GM12878 (cell line): ENCODE results near the gene RPS8. TPM values are rescaled to one million over a fixed set of nuclear protein-coding genes. Genes with fewer than 3 reads are reported as not detected.
A peak's percentile ranks its signal among the peaks of the same experiment; 100 is the strongest.

Experiments
- ATAC-seq: fragments of 200-7000 bp; cut with Tn5 transposase; 3 replicates; pipeline ENCODE4 v1.9.1; 2020; ENCODE audit warnings: mild to moderate bottlenecking, moderate library complexity
- BruUV-seq: library from RNA; stranded (reverse); fragments of 400-500 nt; replicated peaks from 2 replicates; lab custom pipeline; 2021; lab: Mats Ljungman, UMichigan
- CTCF ChIA-PET: fragments of 300-600 bp; sonication (Branson Sonifier 250); formaldehyde crosslinking; extraction: SDS; loops from one replicate; lab custom pipeline; 2021; ENCODE audit warnings: inconsistent platforms; lab: Yijun Ruan, JAX
- POLR2A ChIA-PET: fragments of 350-600 bp; formaldehyde crosslinking; extraction: SDS; loops from one replicate; lab custom pipeline; 2021; ENCODE audit warnings: inconsistent platforms; lab: Charles Lee
- RAD21 ChIA-PET: fragments of 300-600 bp; sonication (Branson Sonifier 250); formaldehyde crosslinking; loops from one replicate; lab custom pipeline; 2023; ENCODE audit warnings: antibody characterized with exemption; ENCODE audit not compliant: unreplicated experiment; lab: Charles Lee
- SMC1A ChIA-PET: fragments of 300-600 bp; sonication (Branson Sonifier 250); formaldehyde crosslinking; loops from one replicate; lab custom pipeline; 2023; ENCODE audit not compliant: unreplicated experiment, uncharacterized antibody; lab: Charles Lee
- DNase-seq: peaks from one replicate; pipeline ENCODE4 v3.0.0-alpha.2; 2011; ENCODE audit warnings: low read depth, low spot score
- FAIRE-seq: peaks from 3 replicates; lab custom pipeline; 2011; peaks lifted over from hg19 to GRCh38; lab: Jason Lieb, UNC
- H2AFZ ChIP-seq: 2 replicates; pipeline ENCODE4 v1.6.0; 2011; ENCODE audit warnings: low read depth, low read length, control low read depth; ENCODE audit not compliant: control insufficient read depth
- H3K27ac ChIP-seq: 2 replicates; pipeline ENCODE4 v1.5.1; 2011; ENCODE audit warnings: control low read depth; ENCODE audit not compliant: control insufficient read depth, insufficient read depth
- H3K27me3 ChIP-seq, 2 experiments: replicated peaks in 1 of 2; 2 replicates each; pipeline versions ENCODE4 v1.6.0 to v1.6.1; 2011; ENCODE audit warnings: low read length in 1 of 2; ENCODE audit not compliant: control insufficient read depth in 2 of 2, insufficient read depth in 2 of 2
- H3K36me3 ChIP-seq, 2 experiments: 2 replicates each; pipeline ENCODE4 v1.5.1; 2011; ENCODE audit warnings: low read length in 1 of 2; ENCODE audit not compliant: control insufficient read depth in 2 of 2, insufficient read depth in 2 of 2
- H3K4me1 ChIP-seq: 2 replicates; pipeline ENCODE4 v1.6.1; 2011; ENCODE audit warnings: mild to moderate bottlenecking, low read length, moderate library complexity, mixed read lengths; ENCODE audit not compliant: control insufficient read depth, insufficient read depth
- H3K4me2 ChIP-seq: 2 replicates; pipeline ENCODE4 v1.6.0; 2011; ENCODE audit warnings: control low read depth; ENCODE audit not compliant: control insufficient read depth, insufficient read depth
- H3K4me3 ChIP-seq: fragments of 200-600 bp; sonication (generic); 2 replicates; pipeline ENCODE4 v1.5.1; 2016
- H3K79me2 ChIP-seq: 2 replicates; pipeline ENCODE4 v1.6.0; 2011; ENCODE audit warnings: low read length; ENCODE audit not compliant: control insufficient read depth, insufficient read depth
- H3K9ac ChIP-seq: 2 replicates; pipeline ENCODE4 v1.8.0; 2011; ENCODE audit warnings: low read length, control low read depth, mixed read lengths; ENCODE audit not compliant: control insufficient read depth, insufficient read depth
- H3K9me3 ChIP-seq: replicated peaks from 3 replicates; pipeline ENCODE4 v1.5.1; 2011; ENCODE audit warnings: mild to moderate bottlenecking, low read length; ENCODE audit not compliant: control insufficient read depth, insufficient read depth
- H4K20me1 ChIP-seq: 2 replicates; pipeline ENCODE4 v1.6.0; 2011; ENCODE audit not compliant: control insufficient read depth, insufficient read depth
- PML ChIP-seq: IDR thresholded peaks from 2 replicates; pipeline ENCODE4 v1.6.1; 2012; ENCODE audit warnings: low read length, inconsistent platforms
- ZZZ3 ChIP-seq: IDR thresholded peaks from 2 replicates; pipeline ENCODE4 v1.6.1; 2011; ENCODE audit warnings: low read depth; ENCODE audit not compliant: control insufficient read depth, insufficient read length
- WGBS: methylation state at CpG from one replicate; pipeline ENCODE4 v1.1.6; 2016; ENCODE audit warnings: low lambda C conversion rate; ENCODE audit not compliant: insufficient replicate concordance, insufficient coverage; ENCODE audit errors: missing lambda C conversion rate; 5-methylcytosine and 5-hydroxymethylcytosine counted together
- in situ Hi-C: fragments of 300-500 bp; cut with MboI; formaldehyde crosslinking; loops from 9 replicates; pipeline ENCODE4 v1.14.3; 2018; ENCODE audit warnings: mixed read lengths
- intact Hi-C: fragments of 100-400 bp; cut with micrococcal nuclease; formaldehyde crosslinking; loops from one replicate; pipeline ENCODE4 v1.14.2; 2022; ENCODE audit not compliant: unreplicated experiment
- polyA plus RNA-seq, 11 experiments: library from polyadenylated mRNA; depleted of rRNA in 4 of 11; unstranded in 6 of 11; stranded (reverse) in 5 of 11; fragments of >200 nt; fragmentation: Nextera tagmentation in 4 of 11; fragmentation: Illumina TruSeq in 1 of 11; extraction: Ambion mirVana in 4 of 11; extraction: Trizol in 1 of 11; gene quantifications; 1 replicate in 1 of 11; 2 replicates in 10 of 11; pipeline versions ENCODE4 v1.2.1 to v1.2.3, GENCODE V29; 2011 to 2016; ENCODE audit warnings: inconsistent platforms in 2 of 11, missing spikeins in 2 of 11, low read depth in 1 of 11
- total RNA-seq, 4 experiments: library from RNA; depleted of rRNA in 3 of 4; stranded (reverse); fragments of >200 nt in 3 of 4; fragmentation: Illumina TruSeq in 1 of 4; extraction: Trizol in 1 of 4; gene quantifications; 2 replicates each; pipeline versions ENCODE4 v1.2.1 to v1.2.3, GENCODE V29; 2013 to 2021

RPS8 gene
- total and polyA plus RNA-seq, 10 of the 15 experiments (the other 5 are each of a cell fraction or from before 2014, with no cell fraction given): 1,296 to 3,461 (median 2,877) TPM

GRCh38 chr1:44777969-44778635 lies 2.8 kb downstream of the RPS8 start:
- 62% methylated on average over 13 of the region's 13 CpGs for WGBS
- ChIA-PET SMC1A (interaction anchor here (0.9 to 1.7 kb wide), 2 partner anchors 49 to 57 kb away, joined by 4 to 5 read pairs; no protein-coding TSS in a partner anchor), CTCF (interaction anchor here (0.8 to 1.6 kb wide), 3 partner anchors 48 to 65 kb away, joined by 3 to 5 read pairs (median 4); no protein-coding TSS in a partner anchor), RAD21 (interaction anchor here (0.5 kb wide), 1 partner anchor 739 kb away, joined by 3 read pairs; no protein-coding TSS in a partner anchor), POLR2A (interaction anchor here (0.7 to 1.4 kb wide), 2 partner anchors 22 to 41 kb away, joined by 3 to 4 read pairs; partner anchors contain the start of gene PLK3)
- H3K9me3 ChIP-seq: no peaks in the 10 kb centered on the region
- H3K79me2 ChIP-seq: peaks cover 43% of the 10 kb centered on the region
- DNase-seq (no peak), ATAC-seq (no peak), FAIRE-seq (no peak)
- in situ Hi-C loops: no loop called here
- H3K4me1 ChIP-seq: peaks cover 13% of the 10 kb centered on the region
- H3K27me3 ChIP-seq: no peaks in the 10 kb centered on the region
- no peak for TF ChIP-seq ZZZ3
- TF ChIP-seq PML: 0 out of 2 replicates have a peak, but pooled peaks have one; percentile 27
- peak overlapping the region; percentile 99 for H3K9ac ChIP-seq
- peaks cover 12% of the 10 kb centered on the region for H4K20me1 ChIP-seq
- H3K27ac ChIP-seq: no peak overlapping the region
- peak overlapping the region; percentile 73 for H3K4me2 ChIP-seq
- intact Hi-C loops: loop anchor here (2.0 to 5.0 kb wide), 2 partner anchors 39 to 47 kb away; partner anchors contain the start of gene RNU5D-1
- H2AFZ ChIP-seq: no peak overlapping the region
- BruUV-seq: no TSS peak
- peaks cover 8 to 30% of the 10 kb centered on the region in 2 experiments for H3K36me3 ChIP-seq
- H3K4me3 ChIP-seq: peak overlapping the region; percentile 73
